SK-N-MC (cell line): ENCODE data around the gene MRGPRX1.

Experiments used
- DNase-seq: peaks from one replicate; pipeline ENCODE4 v3.0.0-alpha.2; 2011; ENCODE audit warnings: low read depth, low spot score
- H3K27ac ChIP-seq: fragments of 200-600 bp; sonication (generic); 2 replicates; pipeline ENCODE4 v1.5.1; 2016; ENCODE audit warnings: mixed run types
- H3K36me3 ChIP-seq: fragments of 200-600 bp; sonication (generic); 2 replicates; pipeline ENCODE4 v1.6.1; 2017; ENCODE audit warnings: antibody characterized with exemption, low read length, mixed read lengths; ENCODE audit not compliant: insufficient read depth
- H3K4me3 ChIP-seq: fragments of 200-600 bp; sonication (generic); 2 replicates; pipeline ENCODE4 v1.5.1; 2016
- H3K9ac ChIP-seq: fragments of 200-600 bp; sonication (generic); 2 replicates; pipeline ENCODE4 v1.8.0; 2017; ENCODE audit warnings: mixed run types, mixed read lengths; ENCODE audit not compliant: insufficient read length
- H3K9me3 ChIP-seq: fragments of 200-600 bp; sonication (generic); 2 replicates; pipeline ENCODE4 v1.6.1; 2017; ENCODE audit warnings: low read depth, mild to moderate bottlenecking, antibody characterized with exemption, low read length, moderate library complexity, mixed read lengths
- EZH2 ChIP-seq: fragments of 200-600 bp; sonication (generic); IDR thresholded peaks from one replicate; pipeline ENCODE4 v1.6.1; 2017; ENCODE audit warnings: antibody characterized with exemption
- FOXP2 ChIP-seq: optimal IDR thresholded peaks from 2 replicates; pipeline ENCODE3; 2011; ENCODE audit warnings: mild to moderate bottlenecking, moderate library complexity; ENCODE audit not compliant: insufficient read depth; ENCODE audit errors: extremely low read length, control extremely low read depth
- POLR2AphosphoS5 ChIP-seq: IDR thresholded peaks from 2 replicates; pipeline ENCODE4 v1.6.1; 2012; ENCODE audit warnings: mild to moderate bottlenecking, low read depth, low read length, borderline replicate concordance

MRGPRX1 gene

DNA sequence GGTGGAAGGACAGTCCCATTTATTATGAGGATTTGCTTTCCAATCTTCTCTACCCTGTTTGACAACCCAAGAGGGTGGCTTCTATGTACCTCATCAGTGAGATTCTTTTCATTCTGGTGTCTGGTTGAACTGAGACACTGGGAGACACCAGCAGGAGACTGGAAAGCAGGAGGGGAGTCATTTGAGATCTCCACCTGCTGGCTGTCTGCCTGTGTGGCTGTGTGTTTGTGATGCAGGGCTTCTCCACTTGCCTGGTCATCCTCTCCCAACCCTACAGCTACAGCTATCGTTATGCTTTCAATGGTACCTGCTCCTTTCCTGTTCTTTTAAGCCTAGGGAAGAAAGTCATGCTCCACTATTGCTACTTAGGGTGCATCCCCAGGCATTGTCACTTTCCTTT lies 48.6 kb downstream of the MRGPRX1 start:
- H3K9me3 ChIP-seq, result no peaks in the 10 kb centered on the region
- H3K9ac ChIP-seq, result no peak overlapping the region
- H3K27ac ChIP-seq, result no peak overlapping the region
- TF ChIP-seq POLR2AphosphoS5 (no peak), EZH2 (no peak), FOXP2 (no peak)
- DNase-seq, result no peak
- H3K36me3 ChIP-seq, result no peaks in the 10 kb centered on the region
- no peak overlapping the region for H3K4me3 ChIP-seq
